ENCODE data around the gene EVI5. TPM values are rescaled to one million over a fixed set of nuclear protein-coding genes. Genes with fewer than 3 reads are reported as not detected.
"Not testable (repeated sequence)": the region's sequence is repeated elsewhere in the genome, so short reads cannot be mapped to it uniquely, and the experiment has no call there.

Gene EVI5
- total RNA-seq, 2 experiments from 2014 or later: 2.9 TPM

DNA sequence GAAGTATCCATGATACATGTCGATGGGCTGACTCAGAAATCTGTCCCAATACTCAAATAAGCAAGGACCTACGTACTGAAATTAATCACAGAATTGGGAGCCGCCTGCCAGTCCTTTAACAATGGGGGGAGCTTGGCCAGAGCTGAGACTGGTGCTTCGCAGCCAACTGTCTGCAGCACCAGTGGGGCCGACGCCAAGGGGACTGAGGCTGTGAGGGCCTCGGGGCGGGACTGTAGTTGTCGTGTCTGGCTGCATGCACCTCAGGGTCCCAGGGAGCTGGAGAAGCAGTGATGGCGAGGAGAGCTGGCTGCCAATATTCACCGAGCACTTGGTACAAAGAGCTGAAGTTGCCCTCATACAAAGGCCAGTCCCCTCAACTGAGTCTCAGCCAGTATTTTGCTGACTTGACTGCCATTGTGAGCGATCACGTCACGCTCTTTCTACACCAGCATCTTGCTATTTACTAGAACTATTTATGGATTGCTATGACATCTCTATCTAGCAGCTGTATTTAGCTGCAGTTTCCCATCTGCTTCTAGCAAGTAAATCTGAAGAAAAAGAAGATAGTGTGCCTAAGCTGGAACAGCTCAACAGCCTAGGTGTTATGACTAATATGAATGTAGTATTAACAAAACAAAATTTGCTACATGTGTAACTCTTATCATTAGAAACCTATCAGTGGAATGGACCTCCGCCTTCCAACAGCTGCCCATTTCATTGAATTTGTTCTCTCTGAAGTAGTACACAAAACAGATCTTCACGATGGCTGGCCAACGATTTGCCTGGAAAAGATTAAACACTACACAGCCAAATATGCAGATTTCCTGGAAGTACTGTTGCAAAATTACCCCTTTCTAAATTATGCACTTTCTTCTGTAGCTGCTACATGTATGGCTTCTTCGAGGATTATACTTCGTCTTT lies 29.1 kb downstream of the EVI5 start:
- ChIA-PET CTCF (interaction anchor here (1.0 to 1.7 kb wide), 2 partner anchors 63 kb away, joined by 3 to 5 read pairs; no protein-coding TSS in a partner anchor), POLR2A (no interaction called here)
- Mint-ChIP-seq H3K36me3 (ENCODE audit: low read depth) (no peaks in the 10 kb centered on the region), H3K4me1 (no peaks in the 10 kb centered on the region), H3K27ac (no peak overlapping the region), H3K27me3 (peaks cover 16% of the 10 kb centered on the region), H3K9me3 (no peaks in the 10 kb centered on the region), H3K4me3 (no peak overlapping the region)
- DNase-seq: no peak

DNA sequence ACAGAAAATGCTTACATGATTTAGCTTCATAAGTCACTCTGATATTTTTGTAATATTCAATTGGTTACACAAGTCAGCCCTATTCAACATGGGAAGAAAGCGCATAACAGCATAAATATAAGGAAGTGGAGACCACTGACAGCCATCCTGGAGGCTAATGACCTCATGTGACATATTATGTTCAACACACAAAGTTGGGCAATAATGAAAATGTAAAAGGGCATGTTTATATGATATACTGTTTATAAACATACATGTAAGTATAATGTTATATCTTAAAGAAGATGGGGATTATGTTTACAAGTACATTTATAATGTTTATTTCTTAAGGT lies 30.2 kb downstream of the EVI5 start:
- DNase-seq: no peak
- no peaks in the 10 kb centered on the region for H3K4me1 Mint-ChIP-seq
- H3K36me3 Mint-ChIP-seq (ENCODE audit: low read depth): no peaks in the 10 kb centered on the region
- POLR2A ChIA-PET: no interaction called here
- H3K9me3 Mint-ChIP-seq: no peaks in the 10 kb centered on the region
- H3K4me3 Mint-ChIP-seq: no peak overlapping the region
- no peak overlapping the region for H3K27ac Mint-ChIP-seq
- H3K27me3 Mint-ChIP-seq: peaks cover 19% of the 10 kb centered on the region
- CTCF ChIA-PET: interaction anchor here (1.7 kb wide), 1 partner anchor 64 kb away, joined by 5 read pairs; no protein-coding TSS in a partner anchor

DNA sequence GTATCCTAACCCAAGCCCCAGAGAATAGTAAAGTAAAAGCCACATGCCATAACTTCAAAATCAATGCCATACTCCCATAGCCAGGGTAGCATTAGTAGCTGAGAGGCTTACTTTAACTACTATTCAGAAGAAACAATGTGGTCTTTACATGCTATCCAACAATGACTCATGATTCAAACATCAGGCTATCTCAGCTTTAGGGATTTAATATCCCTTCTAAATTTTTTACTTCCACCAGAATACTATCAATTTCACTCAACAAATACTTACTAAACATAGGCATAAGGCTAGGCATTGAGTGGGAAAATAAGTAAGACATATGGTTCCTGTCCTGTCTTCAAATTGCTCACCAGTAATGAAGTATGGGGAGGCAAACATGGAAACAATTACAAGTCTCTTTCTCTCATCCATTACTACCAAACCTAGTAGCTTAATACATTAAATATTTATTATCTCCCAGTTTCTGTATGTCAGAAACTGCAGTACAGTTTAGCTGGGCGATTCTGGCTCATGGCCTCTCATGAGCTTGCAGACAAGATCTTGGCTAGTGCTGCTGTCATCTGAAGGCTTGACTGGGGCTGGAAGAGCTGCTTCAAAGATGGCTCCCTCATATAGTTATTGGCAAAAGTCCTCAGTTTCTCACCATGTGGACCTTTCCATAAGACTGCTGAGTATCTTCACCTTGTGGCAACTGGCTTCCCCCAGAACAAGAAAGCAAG lies 30.7 kb downstream of the EVI5 start:
- Mint-ChIP-seq H3K36me3 (ENCODE audit: low read depth) (no peaks in the 10 kb centered on the region), H3K9me3 (no peaks in the 10 kb centered on the region), H3K27ac (no peak overlapping the region), H3K27me3 (peaks cover 21% of the 10 kb centered on the region), H3K4me3 (no peak overlapping the region), H3K4me1 (no peaks in the 10 kb centered on the region)
- DNase-seq: no peak
- ChIA-PET POLR2A (no interaction called here), CTCF (interaction anchor here (1.7 kb wide), 2 partner anchors 64 to 65 kb away, joined by 5 to 7 read pairs; no protein-coding TSS in a partner anchor)

- DNase-seq: no peak
- no peak overlapping the region for H3K4me3 Mint-ChIP-seq
- H3K27me3 Mint-ChIP-seq: peaks cover 18% of the 10 kb centered on the region
- no peaks in the 10 kb centered on the region for H3K9me3 Mint-ChIP-seq
- POLR2A ChIA-PET: no interaction called here
- H3K36me3 Mint-ChIP-seq (ENCODE audit: low read depth): no peaks in the 10 kb centered on the region
- CTCF ChIA-PET: interaction anchor here (1.7 kb wide), 1 partner anchor 66 kb away, joined by 7 read pairs; no protein-coding TSS in a partner anchor
- H3K4me1 Mint-ChIP-seq: no peaks in the 10 kb centered on the region
- no peak overlapping the region for H3K27ac Mint-ChIP-seq
Measured at GRCh38 chr1:92752719-92753118, 32.2 kb downstream of the EVI5 start.

GRCh38 chr1:92749024-92749634 lies 35.8 kb downstream of the EVI5 start:
- DNase-seq: peak; percentile 46
- CTCF ChIA-PET: interaction anchor here (0.7 to 4.9 kb wide), 32 partner anchors 9 to 607 kb away, joined by 3 to 105 read pairs (median 4); partner anchors contain the start of genes EVI5 and RPL5
- Mint-ChIP-seq H3K27ac (no peak overlapping the region), H3K27me3 (peaks cover 18% of the 10 kb centered on the region), H3K4me1 (no peaks in the 10 kb centered on the region), H3K36me3 (ENCODE audit: low read depth) (no peaks in the 10 kb centered on the region), H3K4me3 (no peak overlapping the region), H3K9me3 (no peaks in the 10 kb centered on the region)
- POLR2A ChIA-PET: interaction anchor here (1.0 kb wide), 2 partner anchors 69 to 245 kb away, joined by 3 to 4 read pairs; no protein-coding TSS in a partner anchor

DNA sequence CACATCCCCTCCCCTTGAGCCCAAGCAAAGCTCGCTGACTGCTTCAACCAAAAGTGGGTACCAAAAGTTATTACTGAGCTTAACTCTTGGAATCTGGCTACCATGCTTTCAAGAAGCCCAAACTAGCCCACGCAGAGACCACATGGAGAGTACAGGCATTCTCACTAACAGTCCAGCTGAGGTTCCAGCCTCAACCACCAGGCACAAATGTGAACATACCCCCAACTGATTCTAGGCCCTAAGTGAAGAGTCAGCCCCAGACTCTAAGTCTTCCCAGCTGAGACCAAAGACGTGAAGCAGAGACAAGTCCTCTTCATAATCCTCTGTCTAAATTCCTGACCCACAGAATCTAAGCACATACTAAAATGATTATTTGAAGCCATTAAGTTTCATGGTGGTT lies 36.8 kb downstream of the EVI5 start:
- H3K27me3 Mint-ChIP-seq: peaks cover 20% of the 10 kb centered on the region
- no peak overlapping the region for H3K27ac Mint-ChIP-seq
- H3K4me3 Mint-ChIP-seq: no peak overlapping the region
- CTCF ChIA-PET: interaction anchor here (0.7 to 4.9 kb wide), 10 partner anchors 12 to 608 kb away, joined by 3 to 105 read pairs (median 6); partner anchors contain the start of gene RPL5
- no peak for DNase-seq
- no peaks in the 10 kb centered on the region for H3K4me1 Mint-ChIP-seq
- H3K36me3 Mint-ChIP-seq (ENCODE audit: low read depth): no peaks in the 10 kb centered on the region
- POLR2A ChIA-PET: no interaction called here
- H3K9me3 Mint-ChIP-seq: no peaks in the 10 kb centered on the region

- Mint-ChIP-seq H3K9me3 (no peaks in the 10 kb centered on the region), H3K4me3 (no peak overlapping the region), H3K4me1 (no peaks in the 10 kb centered on the region), H3K27ac (no peak overlapping the region), H3K27me3 (peaks cover 18% of the 10 kb centered on the region), H3K36me3 (ENCODE audit: low read depth) (no peaks in the 10 kb centered on the region)
- DNase-seq: no peak
- POLR2A ChIA-PET: no interaction called here
- CTCF ChIA-PET: interaction anchor here (0.7 to 4.9 kb wide), 5 partner anchors 11 to 371 kb away, joined by 4 to 105 read pairs (median 6); no protein-coding TSS in a partner anchor
Measured at GRCh38 chr1:92747735-92748134, 37.2 kb downstream of the EVI5 start.

DNA sequence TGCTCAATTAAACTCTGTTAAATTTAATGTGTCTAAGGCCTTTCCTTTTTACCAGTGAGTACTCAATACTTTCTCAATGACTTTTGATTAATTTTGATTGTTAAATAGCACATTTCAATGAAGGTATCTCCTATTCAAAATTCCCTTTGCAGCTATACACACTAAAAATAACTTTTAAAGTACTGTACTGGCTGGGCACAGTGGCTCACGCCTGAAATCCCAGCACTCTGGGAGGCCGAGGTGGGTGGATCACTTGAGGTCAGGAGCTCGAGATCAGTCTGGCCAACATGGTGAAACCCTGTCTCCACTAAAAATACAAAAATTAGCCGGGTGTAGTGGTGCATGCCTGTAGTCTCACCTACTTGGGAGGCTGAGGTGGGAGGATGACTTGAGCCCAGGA lies 38.7 kb downstream of the EVI5 start:
- H3K36me3 Mint-ChIP-seq (ENCODE audit: low read depth); H3K4me1 Mint-ChIP-seq; H3K27ac Mint-ChIP-seq; DNase-seq; POLR2A ChIA-PET; H3K9me3 Mint-ChIP-seq; H3K4me3 Mint-ChIP-seq: not testable (repeated sequence)
- CTCF ChIA-PET: interaction anchor here (4.9 kb wide), 1 partner anchor 72 kb away, joined by 105 read pairs; no protein-coding TSS in a partner anchor
- peaks cover 14% of the 10 kb centered on the region for H3K27me3 Mint-ChIP-seq

DNA sequence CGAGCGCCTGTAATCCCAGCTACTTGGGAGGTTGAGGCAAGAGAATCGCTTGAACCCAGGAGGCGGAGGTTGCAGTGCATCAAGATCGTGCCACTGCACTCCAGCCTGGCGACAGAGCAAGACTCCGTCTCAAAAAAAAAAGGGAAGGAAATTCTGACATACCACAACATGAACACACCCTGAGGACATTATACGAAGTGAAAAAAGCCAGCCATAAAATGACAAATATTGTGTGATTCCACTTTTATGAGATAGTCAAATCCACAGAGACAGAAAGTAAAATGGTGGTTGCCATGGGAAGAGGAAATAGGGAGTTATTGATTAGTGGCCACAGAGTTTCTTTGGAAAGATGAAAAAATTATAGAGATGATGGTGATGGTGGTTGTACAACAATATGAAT lies 41.7 kb downstream of the EVI5 start:
- Mint-ChIP-seq H3K9me3 (no peaks in the 10 kb centered on the region), H3K27ac (no peak overlapping the region), H3K4me1 (no peaks in the 10 kb centered on the region), H3K27me3 (peaks cover 18% of the 10 kb centered on the region), H3K36me3 (ENCODE audit: low read depth) (no peaks in the 10 kb centered on the region), H3K4me3 (no peak overlapping the region)
- CTCF ChIA-PET: no interaction called here
- POLR2A ChIA-PET: no interaction called here
- DNase-seq: no peak

DNA sequence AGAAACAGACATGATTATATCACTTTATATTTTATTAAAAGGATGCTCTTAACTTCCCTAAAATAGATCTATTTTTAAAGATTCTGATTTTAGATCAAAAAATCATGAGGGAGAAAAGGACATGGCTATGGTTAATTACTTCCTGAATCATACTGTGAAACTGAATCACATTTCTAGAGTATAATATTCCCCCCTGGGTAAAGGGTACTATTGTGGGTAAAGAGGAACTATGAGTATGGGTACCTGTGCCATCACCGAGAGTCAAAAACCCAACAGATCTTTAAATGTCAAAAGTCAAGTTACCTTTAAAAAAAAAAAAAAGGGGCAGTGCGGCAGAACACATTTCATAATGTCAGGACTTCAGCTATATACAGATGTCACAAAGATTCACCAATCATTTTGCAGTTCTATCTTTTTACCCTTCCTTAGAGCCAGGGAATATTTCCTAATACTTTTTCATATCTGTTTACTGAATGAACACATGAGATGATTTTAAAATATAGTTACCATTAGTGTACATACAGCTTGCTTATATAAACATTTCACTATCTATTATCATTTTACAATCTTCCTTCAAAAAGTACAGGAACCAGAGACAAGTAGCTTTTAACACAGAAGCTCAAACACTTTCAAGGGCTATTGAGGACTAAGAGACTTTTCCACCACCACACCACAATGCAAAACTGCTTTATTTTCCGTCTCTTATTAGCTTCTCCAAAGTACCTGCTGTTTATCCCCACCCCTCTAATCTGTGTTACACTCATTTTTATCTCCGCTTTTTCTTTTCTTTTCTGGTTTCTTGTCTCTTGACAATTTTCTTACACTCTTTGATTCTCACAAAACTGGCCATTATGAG lies 45.0 kb downstream of the EVI5 start:
- Mint-ChIP-seq H3K27me3 (peaks cover 23% of the 10 kb centered on the region), H3K27ac (no peak overlapping the region), H3K4me1 (no peaks in the 10 kb centered on the region), H3K36me3 (ENCODE audit: low read depth) (no peaks in the 10 kb centered on the region), H3K9me3 (no peaks in the 10 kb centered on the region), H3K4me3 (no peak overlapping the region)
- CTCF ChIA-PET: interaction anchor here (1.2 kb wide), 1 partner anchor 10 kb away, joined by 8 read pairs; no protein-coding TSS in a partner anchor
- no peak for DNase-seq
- POLR2A ChIA-PET: no interaction called here

DNA sequence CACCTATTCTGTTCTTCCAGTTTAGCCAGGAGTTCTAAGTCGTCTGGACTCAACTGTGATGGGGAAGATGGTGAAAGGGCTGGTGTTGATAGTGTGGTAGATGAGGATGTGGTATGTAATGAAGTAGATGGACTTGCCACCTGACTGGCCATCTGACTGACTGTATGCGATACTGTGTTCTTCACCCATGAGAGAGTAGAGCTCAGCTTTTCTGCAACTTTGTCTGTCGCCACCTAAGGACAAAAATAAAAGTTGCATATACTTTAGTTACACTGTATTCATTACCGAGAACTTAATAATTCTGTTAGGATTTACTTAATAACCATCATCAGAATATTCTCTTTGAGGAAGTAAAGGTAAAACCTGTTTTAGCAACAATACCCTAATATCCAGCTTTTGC lies 48.5 kb downstream of the EVI5 start:
- Mint-ChIP-seq H3K27me3 (peaks cover 22% of the 10 kb centered on the region), H3K27ac (no peak overlapping the region)

DNA sequence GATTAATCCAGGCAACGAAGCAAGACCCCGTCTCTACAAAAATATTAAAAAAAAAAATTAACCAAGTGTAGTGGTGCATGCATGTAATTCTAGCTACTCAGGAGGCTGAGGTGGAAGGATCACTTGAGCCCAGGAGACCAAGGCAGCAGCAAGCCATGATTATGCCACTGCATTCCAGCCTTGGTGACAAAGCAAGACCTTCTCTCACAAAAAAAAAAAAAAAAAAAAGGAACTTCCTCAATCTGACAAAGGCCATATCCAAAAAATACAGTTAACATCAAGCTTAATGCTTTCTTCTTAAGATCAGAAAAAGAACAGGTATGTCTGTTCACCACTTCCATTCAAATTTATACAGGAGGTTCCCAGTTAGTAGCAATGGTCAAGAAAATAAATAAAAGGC lies 54.4 kb downstream of the EVI5 start:
- Mint-ChIP-seq H3K27ac (no peak overlapping the region), H3K4me3 (no peak overlapping the region), H3K9me3 (no peaks in the 10 kb centered on the region), H3K4me1 (no peaks in the 10 kb centered on the region), H3K36me3 (ENCODE audit: low read depth) (no peaks in the 10 kb centered on the region), H3K27me3 (peaks cover 12% of the 10 kb centered on the region)
- CTCF ChIA-PET: interaction anchor here (1.3 kb wide), 1 partner anchor 19 kb away, joined by 3 read pairs; no protein-coding TSS in a partner anchor
- no peak for DNase-seq
- POLR2A ChIA-PET: no interaction called here

More for the DNA sequence above, 48.5 kb downstream of the EVI5 start:
- no peaks in the 10 kb centered on the region for H3K9me3 Mint-ChIP-seq
- no peaks in the 10 kb centered on the region for H3K4me1 Mint-ChIP-seq
- H3K4me3 Mint-ChIP-seq: no peak overlapping the region
- ChIA-PET POLR2A (no interaction called here), CTCF (interaction anchor here (0.6 to 1.7 kb wide), 2 partner anchors 12 to 1383 kb away, joined by 3 to 10 read pairs; no protein-coding TSS in a partner anchor)
- H3K36me3 Mint-ChIP-seq (ENCODE audit: low read depth): no peaks in the 10 kb centered on the region
- DNase-seq: no peak

Measured in activated CD4-positive, alpha-beta memory T cell treated with anti-CD3 and anti-CD28 coated beads, Interleukin-2, amount 10 ng/mL, durations not matched to agents 7 days and 5 days (primary cell).